ENCODE measurements around the gene JAZF1.

DNA sequence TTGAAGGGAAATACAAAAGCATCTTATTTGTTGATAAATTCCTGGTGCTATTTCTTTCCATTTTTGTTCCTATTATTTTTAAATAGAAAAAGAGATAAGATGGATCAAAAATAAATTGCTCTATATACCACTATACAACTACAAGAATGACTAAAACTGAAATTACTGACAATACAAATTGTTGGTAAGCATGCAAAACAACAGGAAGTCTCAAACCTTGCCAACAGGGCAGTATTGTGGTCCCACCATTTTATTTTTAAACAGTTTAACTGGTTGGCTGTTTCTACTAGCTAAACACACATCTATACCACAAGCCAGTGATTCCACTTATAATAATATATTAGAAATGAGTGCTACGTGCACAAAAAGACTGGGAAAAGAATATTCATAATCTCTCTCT is 213.0 kb downstream of the JAZF1 start:
- TF ChIP-seq EZH2 (IDR thresholded peaks at IDR 0.05; ENCODE audit: borderline replicate concordance) (no peak), CTCF (IDR thresholded peaks at IDR 0.05; ENCODE audit: poor library complexity) (no peak), EZH2phosphoT487 (IDR thresholded peaks at IDR 0.05; ENCODE audit: low read depth, severe bottlenecking, unreplicated experiment) (no peak)

All from hepatocyte (in vitro differentiated cells).